PC-9 (cell line): ENCODE measurements around the gene CHTF18. TPM values are rescaled to one million over a fixed set of nuclear protein-coding genes. Genes with fewer than 3 reads are reported as not detected.

Source experiments
- BruUV-seq: library from RNA; stranded (reverse); fragments of 400-500 nt; replicated peaks from 2 replicates; lab custom pipeline; 2021; lab: Mats Ljungman, UMichigan
- CTCF ChIA-PET: fragments of 300-600 bp; sonication (Branson Sonifier 250); formaldehyde crosslinking; loops from one replicate; lab custom pipeline; 2022; ENCODE audit warnings: antibody characterized with exemption; lab: Charles Lee
- POLR2A ChIA-PET: fragments of 300-600 bp; sonication (Branson Sonifier 250); formaldehyde crosslinking; loops from one replicate; lab custom pipeline; 2022; ENCODE audit warnings: antibody characterized with exemption; ENCODE audit not compliant: unreplicated experiment; lab: Charles Lee
- DNase-seq, 2 experiments: peaks; one replicate each; pipeline versions ENCODE4 v3.0.0 to v3.0.0-alpha.2; 2015 to 2022; ENCODE audit warnings: mixed read lengths in 1 of 2
- H2AFZ ChIP-seq: fragments of 200-600 bp; sonication (generic); 2 replicates; pipeline ENCODE4 v1.8.1; 2017; ENCODE audit warnings: antibody characterized with exemption
- H3F3A ChIP-seq: fragments of 200-600 bp; sonication (generic); 2 replicates; pipeline ENCODE4 v1.8.1; 2017; ENCODE audit warnings: antibody characterized with exemption, mild to moderate bottlenecking, low read depth; ENCODE audit not compliant: insufficient read depth
- H3K27ac ChIP-seq: fragments of 200-600 bp; sonication (generic); 2 replicates; pipeline ENCODE4 v1.6.1; 2016; ENCODE audit warnings: mixed run types
- H3K27me3 ChIP-seq: fragments of 200-600 bp; sonication (generic); 2 replicates; pipeline ENCODE4 v1.6.1; 2016; ENCODE audit warnings: low read depth, mixed run types; ENCODE audit not compliant: insufficient read depth
- H3K36me3 ChIP-seq: fragments of 200-600 bp; sonication (generic); 2 replicates; pipeline ENCODE4 v1.6.1; 2016; ENCODE audit warnings: low read depth, mixed run types
- H3K4me1 ChIP-seq: fragments of 200-600 bp; sonication (generic); replicated peaks from 2 replicates; pipeline ENCODE4 v1.6.1; 2016; ENCODE audit warnings: mixed run types; ENCODE audit not compliant: insufficient read depth
- H3K4me2 ChIP-seq: fragments of 200-600 bp; sonication (generic); 2 replicates; pipeline ENCODE4 v1.6.1; 2017; ENCODE audit warnings: mixed run types
- H3K4me3 ChIP-seq: fragments of 200-600 bp; sonication (generic); 2 replicates; pipeline ENCODE4 v1.6.1; 2016; ENCODE audit warnings: mixed run types
- H3K79me2 ChIP-seq: fragments of 200-600 bp; sonication (generic); 2 replicates; pipeline ENCODE4 v1.6.1; 2017; ENCODE audit warnings: low read depth, mixed run types
- H3K9me2 ChIP-seq: fragments of 200-600 bp; sonication (generic); 2 replicates; pipeline ENCODE4 v1.8.1; 2017; ENCODE audit warnings: mild to moderate bottlenecking; ENCODE audit not compliant: insufficient read depth
- H3K9me3 ChIP-seq: fragments of 200-600 bp; sonication (generic); 2 replicates; pipeline ENCODE4 v1.8.1; 2016; ENCODE audit warnings: low read depth; ENCODE audit not compliant: insufficient read depth
- H4K20me1 ChIP-seq: fragments of 200-600 bp; sonication (generic); 2 replicates; pipeline ENCODE4 v1.8.1; 2017; ENCODE audit not compliant: insufficient read depth
- CTCF ChIP-seq: fragments of 200-600 bp; sonication (generic); conservative IDR thresholded peaks from 2 replicates; pipeline ENCODE4 v1.6.1; 2017; ENCODE audit warnings: mixed run types, antibody characterized with exemption, mild to moderate bottlenecking, moderate library complexity
- EZH2 ChIP-seq: fragments of 200-600 bp; sonication (generic); IDR thresholded peaks from 2 replicates; pipeline ENCODE4 v1.8.0; 2017; ENCODE audit warnings: antibody characterized with exemption, low read depth
- intact Hi-C: fragments of 100-400 bp; cut with micrococcal nuclease; formaldehyde crosslinking; loops from one replicate; pipeline ENCODE4 v1.10.0; 2022; ENCODE audit not compliant: unreplicated experiment
- microRNA-seq: library from miRNA; unstranded; fragments of <30 nt; microRNA quantifications from one replicate; pipeline ENCODE4 v1.2.0, GENCODE V29; 2021; ENCODE audit warnings: borderline number of aligned reads, borderline replicate concordance
- total RNA-seq: library from RNA; stranded (reverse); gene quantifications from 2 replicates; pipeline ENCODE4 v1.2.3, GENCODE V29; 2021

Gene CHTF18
- total RNA-seq, 1 experiment from 2014 or later, result 67.7 TPM

- Histone ChIP-seq H3K79me2 (no peaks in the 10 kb centered on the region), H3K4me3 (no peak overlapping the region), H3K27me3 (peaks cover 80% of the 10 kb centered on the region), H3K9me3 (no peaks in the 10 kb centered on the region), H3K4me2 (no peak overlapping the region), H3F3A (peaks cover 3% of the 10 kb centered on the region; the same call in 1 of the 2 replicates), H3K4me1 (no peaks in the 10 kb centered on the region), H2AFZ (no peak overlapping the region), H4K20me1 (no peaks in the 10 kb centered on the region), H3K27ac (no peak overlapping the region), H3K36me3 (no peaks in the 10 kb centered on the region), H3K9me2 (no peaks in the 10 kb centered on the region)
- no TSS peak for BruUV-seq
- intact Hi-C loops, result no loop called here
- TF ChIP-seq EZH2, result no peak
- no peak for TF ChIP-seq CTCF
- DNase-seq, result no peak
- ChIA-PET POLR2A (no interaction called here), CTCF (no interaction called here)
Observed at GRCh38 chr16:845351-845745, 56.9 kb downstream of the CHTF18 start.

- Histone ChIP-seq H3K4me1 (no peaks in the 10 kb centered on the region), H2AFZ (no peak overlapping the region), H4K20me1 (no peaks in the 10 kb centered on the region), H3K4me3 (no peak overlapping the region), H3K9me2 (no peaks in the 10 kb centered on the region), H3K4me2 (no peak overlapping the region), H3K36me3 (no peaks in the 10 kb centered on the region), H3K27me3 (peaks cover 80% of the 10 kb centered on the region), H3K9me3 (no peaks in the 10 kb centered on the region), H3K27ac (no peak overlapping the region), H3F3A (peaks cover 3% of the 10 kb centered on the region; the same call in 1 of the 2 replicates), H3K79me2 (no peaks in the 10 kb centered on the region)
- intact Hi-C loops, result no loop called here
- TF ChIP-seq EZH2, result no peak
- no peak for TF ChIP-seq CTCF
- no peak for DNase-seq
- CTCF ChIA-PET, result no interaction called here
- no TSS peak for BruUV-seq
- POLR2A ChIA-PET, result no interaction called here
Observed at GRCh38 chr16:847151-847550, 58.7 kb downstream of the CHTF18 start.

Small RNAs within 50 kb of the gene (microRNA-seq; reads per million reads assigned to microRNA genes)
- not detected for gene MIR662

Other genes with a start within 250 kb of the CHTF18 start
- gene PRR35, start 228.2 kb upstream of the CHTF18 start, total RNA-seq, result 0.35 TPM in 1 of 2 replicates, not detected in the other
- gene NHLRC4, start 221.6 kb upstream of the CHTF18 start, total RNA-seq, result not detected in 2 replicates
- 72.5 and 96.1 TPM in 2 replicates for gene PIGQ, start 218.7 kb upstream of the CHTF18 start, total RNA-seq
- 43.6 and 47.1 TPM in 2 replicates for gene RAB40C, start 198.6 kb upstream of the CHTF18 start, total RNA-seq
- 6.9 and 9.2 TPM in 2 replicates for gene WFIKKN1, start 157.6 kb upstream of the CHTF18 start, total RNA-seq
- gene METTL26, start 152.3 kb upstream of the CHTF18 start, total RNA-seq, result 144 and 158 TPM in 2 replicates
- gene MCRIP2, start 146.8 kb upstream of the CHTF18 start, total RNA-seq, result 64.2 and 69.6 TPM in 2 replicates
- 118 and 126 TPM in 2 replicates for gene WDR90, start 139.3 kb upstream of the CHTF18 start, total RNA-seq
- 143 and 173 TPM in 2 replicates for gene RHOT2, start 120.5 kb upstream of the CHTF18 start, total RNA-seq
- gene RHBDL1, start 112.9 kb upstream of the CHTF18 start, total RNA-seq, result 18.1 and 19.9 TPM in 2 replicates
- 174 and 211 TPM in 2 replicates for gene STUB1, start 108.2 kb upstream of the CHTF18 start, total RNA-seq
- gene JMJD8, start 104.3 kb upstream of the CHTF18 start, total RNA-seq, result 57.4 and 61.6 TPM in 2 replicates
- gene WDR24, start 98.2 kb upstream of the CHTF18 start, total RNA-seq, result 23.9 and 33.6 TPM in 2 replicates
- gene FBXL16, start 82.8 kb upstream of the CHTF18 start, total RNA-seq, result 22.2 and 24.0 TPM in 2 replicates
- 77.5 and 88.5 TPM in 2 replicates for gene METRN, start 73.5 kb upstream of the CHTF18 start, total RNA-seq
- gene ANTKMT, start 67.5 kb upstream of the CHTF18 start, total RNA-seq, result 55.0 and 102 TPM in 2 replicates
- gene CCDC78, start 62.2 kb upstream of the CHTF18 start, total RNA-seq, result 4.2 and 6.4 TPM in 2 replicates
- gene HAGHL, start 61.5 kb upstream of the CHTF18 start, total RNA-seq, result 31.0 and 57.6 TPM in 2 replicates
- 44.2 and 45.8 TPM in 2 replicates for gene CIAO3, start 47.6 kb upstream of the CHTF18 start, total RNA-seq
- 59.9 and 86.4 TPM in 2 replicates for gene MSLN, start 27.9 kb upstream of the CHTF18 start, total RNA-seq
- 53.3 and 56.7 TPM in 2 replicates for gene RPUSD1, start 239 bp upstream of the CHTF18 start, total RNA-seq
- gene GNG13, start 12.1 kb downstream of the CHTF18 start, total RNA-seq, result not detected in 2 replicates
- gene LMF1, start 182.4 kb downstream of the CHTF18 start, total RNA-seq, result 31.3 and 35.6 TPM in 2 replicates
- not detected in 2 replicates for gene SOX8, start 193.2 kb downstream of the CHTF18 start, total RNA-seq